ENCODE data around the gene RNU1-3.
"Not testable (repeated sequence)": the region's sequence is repeated elsewhere in the genome, so short reads cannot be mapped to it uniquely, and the experiment has no call there.

The RNU1-3 gene

GRCh38 chr1:16651560-16651959 is 15.2 kb downstream of the RNU1-3 start:
- not testable (repeated sequence) for DNase-seq (ENCODE audit: low spot score)

- DNase-seq (ENCODE audit: low spot score), result not testable (repeated sequence)
These were observed 16.8 kb downstream of the RNU1-3 start for GRCh38 chr1:16649960-16650359.

GRCh38 chr1:16649390-16649789 is 17.4 kb downstream of the RNU1-3 start:
- not testable (repeated sequence) for DNase-seq (ENCODE audit: low spot score)

- not testable (repeated sequence) for DNase-seq (ENCODE audit: low spot score)
These were observed 18.0 kb downstream of the RNU1-3 start for GRCh38 chr1:16648756-16649155.

- not testable (repeated sequence) for DNase-seq (ENCODE audit: low spot score)
These were observed 18.5 kb downstream of the RNU1-3 start for GRCh38 chr1:16648250-16648649.

GRCh38 chr1:16647179-16648176 is 19.3 kb downstream of the RNU1-3 start:
- not testable (repeated sequence) for DNase-seq (ENCODE audit: low spot score)

- not testable (repeated sequence) for DNase-seq (ENCODE audit: low spot score)
These were observed 20.0 kb downstream of the RNU1-3 start for GRCh38 chr1:16646716-16647115.

GRCh38 chr1:16646061-16646664 is 20.6 kb downstream of the RNU1-3 start:
- not testable (repeated sequence) for DNase-seq (ENCODE audit: low spot score)

- DNase-seq (ENCODE audit: low spot score), result not testable (repeated sequence)
These were observed 21.3 kb downstream of the RNU1-3 start for GRCh38 chr1:16645271-16646060.

- peak; percentile 100 for DNase-seq (ENCODE audit: low spot score)
These were observed 22.1 kb downstream of the RNU1-3 start for GRCh38 chr1:16644482-16645270.

- no peak for DNase-seq (ENCODE audit: low spot score)
These were observed 22.6 kb downstream of the RNU1-3 start for GRCh38 chr1:16644193-16644481.

GRCh38 chr1:16643476-16644192 is 23.1 kb downstream of the RNU1-3 start:
- peak; percentile 41 for DNase-seq (ENCODE audit: low spot score)

GRCh38 chr1:16643001-16643411 is 23.7 kb downstream of the RNU1-3 start:
- not testable (repeated sequence) for DNase-seq (ENCODE audit: low spot score)

- DNase-seq (ENCODE audit: low spot score), result not testable (repeated sequence)
These were observed 24.5 kb downstream of the RNU1-3 start for GRCh38 chr1:16642025-16642966.

- DNase-seq (ENCODE audit: low spot score), result not testable (repeated sequence)
These were observed 25.4 kb downstream of the RNU1-3 start for GRCh38 chr1:16641159-16641975.

GRCh38 chr1:16639091-16640031 is 27.4 kb downstream of the RNU1-3 start:
- DNase-seq (ENCODE audit: low spot score), result not testable (repeated sequence)

GRCh38 chr1:16637941-16638778 is 28.6 kb downstream of the RNU1-3 start:
- DNase-seq (ENCODE audit: low spot score), result not testable (repeated sequence)

Data from kidney capillary endothelial cell (primary cell).